Endodermal cell (in vitro differentiated cells): ENCODE measurements around the gene RPL34. TPM values are rescaled to one million over a fixed set of nuclear protein-coding genes. Genes with fewer than 3 reads are reported as not detected.
A peak's percentile ranks its signal among the peaks of the same experiment; 100 is the strongest.

ENCODE experiments used
- DNase-seq: peaks from one replicate; pipeline ENCODE4 v3.0.0-alpha.2; 2017
- H3K27ac ChIP-seq: 2 replicates; pipeline ENCODE4 v1.5.1; 2013; ENCODE audit warnings: mild to moderate bottlenecking, low read depth, low read length, moderate library complexity
- H3K27me3 ChIP-seq: 2 replicates; pipeline ENCODE4 v1.6.1; 2013; ENCODE audit warnings: mild to moderate bottlenecking, low read length, moderate library complexity; ENCODE audit not compliant: insufficient read depth, control insufficient read depth, poor library complexity, severe bottlenecking
- H3K36me3 ChIP-seq: 2 replicates; pipeline ENCODE4 v1.7.0; 2013; ENCODE audit warnings: mild to moderate bottlenecking, low read length, moderate library complexity; ENCODE audit not compliant: control insufficient read depth, insufficient read depth
- H3K4me1 ChIP-seq: one replicate; pipeline ENCODE4 v1.7.0; 2013; ENCODE audit warnings: low read length; ENCODE audit not compliant: control insufficient read depth, insufficient read depth
- H3K4me3 ChIP-seq: 2 replicates; pipeline ENCODE4 v1.5.1; 2013; ENCODE audit warnings: mild to moderate bottlenecking, low read length, moderate library complexity
- H3K9ac ChIP-seq: 2 replicates; pipeline ENCODE4 v1.6.1; 2013; ENCODE audit warnings: mild to moderate bottlenecking, low read length, moderate library complexity; ENCODE audit not compliant: poor library complexity, severe bottlenecking; ENCODE audit errors: extremely low read depth
- H3K9me3 ChIP-seq: 2 replicates; pipeline ENCODE4 v1.6.1; 2013; ENCODE audit warnings: mild to moderate bottlenecking, low read length, moderate library complexity; ENCODE audit not compliant: control insufficient read depth
- H3K27ac Mint-ChIP-seq: 2 replicates; pipeline ENCODE4 v1.8.0; 2020; ENCODE audit warnings: mixed read lengths
- H3K27me3 Mint-ChIP-seq: 2 replicates; pipeline ENCODE4 v1.8.0; 2021; ENCODE audit warnings: mild to moderate bottlenecking, mixed read lengths; ENCODE audit not compliant: insufficient read depth
- H3K36me3 Mint-ChIP-seq: 2 replicates; pipeline ENCODE4 v1.8.0; 2020; ENCODE audit warnings: low read depth, mixed read lengths
- H3K4me1 Mint-ChIP-seq: 2 replicates; pipeline ENCODE4 v1.8.0; 2020; ENCODE audit warnings: mixed read lengths
- H3K4me3 Mint-ChIP-seq: 2 replicates; pipeline ENCODE4 v1.8.0; 2020; ENCODE audit warnings: mild to moderate bottlenecking, moderate library complexity, mixed read lengths
- H3K9me3 Mint-ChIP-seq: 2 replicates; pipeline ENCODE4 v1.8.0; 2020; ENCODE audit warnings: mild to moderate bottlenecking, mixed read lengths
- CTCF ChIP-seq: fragments of 200-600 bp; sonication (generic); conservative IDR thresholded peaks from 2 replicates; pipeline ENCODE4 v1.5.0; 2021; ENCODE audit warnings: antibody characterized with exemption, mild to moderate bottlenecking
- WGBS, 2 experiments: methylation state at CpG; one replicate each; pipeline versions ENCODE4 v1.1.5 to v1.1.7; 2013; ENCODE audit warnings: missing lambda C conversion rate in 2 of 2, mixed read lengths in 1 of 2; ENCODE audit not compliant: insufficient coverage in 1 of 2, insufficient read length in 1 of 2; 5-methylcytosine and 5-hydroxymethylcytosine counted together
- total RNA-seq, 2 donors: library from RNA; stranded (reverse); fragmentation: NEBNext Ultra II Directional in 1 of 2; extraction: Animal tissue kit (Norgen Biotek cat#: 25700) in 1 of 2; gene quantifications; 2 replicates in 1 of 2; 3 replicates in 1 of 2; pipeline ENCODE4 v1.2.1, GENCODE V29; 2021

The RPL34 gene
- total RNA-seq, 2 donors from 2014 or later = 1,014 to 1,108 TPM

GRCh38 chr4:108636246-108636645, 15.9 kb downstream of the RPL34 start:
- no peaks in the 10 kb centered on the region for H3K9me3 Mint-ChIP-seq
- H3K36me3 Mint-ChIP-seq = peaks cover 24% of the 10 kb centered on the region
- no peak for TF ChIP-seq CTCF

GRCh38 chr4:108637856-108638255, 17.5 kb downstream of the RPL34 start:
- H3K27me3 Mint-ChIP-seq = no peaks in the 10 kb centered on the region
- H3K4me3 ChIP-seq = no peak overlapping the region
- H3K27ac Mint-ChIP-seq = no peak overlapping the region
- H3K27ac ChIP-seq = no peak overlapping the region
- peak; percentile 59 for TF ChIP-seq CTCF
- no peaks in the 10 kb centered on the region for H3K4me1 Mint-ChIP-seq
- DNase-seq = no peak
- H3K4me1 ChIP-seq = no peaks in the 10 kb centered on the region
- no peak overlapping the region for H3K4me3 Mint-ChIP-seq
- no peak overlapping the region for H3K9ac ChIP-seq
- peaks cover 19% of the 10 kb centered on the region for H3K36me3 Mint-ChIP-seq
- no peaks in the 10 kb centered on the region for H3K9me3 ChIP-seq
- H3K27me3 ChIP-seq = no peaks in the 10 kb centered on the region
- WGBS, 2 experiments = 83 to 90% methylated on average over 1 of the region's 2 CpGs
- H3K36me3 ChIP-seq = peaks cover 9% of the 10 kb centered on the region
- H3K9me3 Mint-ChIP-seq = no peaks in the 10 kb centered on the region

More at GRCh38 chr4:108636246-108636645, 15.9 kb downstream of the RPL34 start:
- DNase-seq = no peak
- Histone ChIP-seq H3K9me3 (no peaks in the 10 kb centered on the region), H3K27ac (no peak overlapping the region), H3K27me3 (no peaks in the 10 kb centered on the region), H3K36me3 (peaks cover 24% of the 10 kb centered on the region), H3K4me1 (no peaks in the 10 kb centered on the region), H3K9ac (no peak overlapping the region), H3K4me3 (no peak overlapping the region)
- Mint-ChIP-seq H3K27ac (no peak overlapping the region), H3K4me3 (no peak overlapping the region), H3K27me3 (no peaks in the 10 kb centered on the region), H3K4me1 (no peaks in the 10 kb centered on the region)
- 88% methylated on average over 1 of the region's 1 CpG; no CpG with 5 or more reads in 1 of the 2 experiments for WGBS, 2 experiments

GRCh38 chr4:108644237-108644636, 23.9 kb downstream of the RPL34 start:
- 100% methylated on average over 1 of the region's 1 CpG; no CpG with 5 or more reads in 1 of the 2 experiments for WGBS, 2 experiments
- no peaks in the 10 kb centered on the region for H3K9me3 ChIP-seq
- H3K4me3 ChIP-seq = no peak overlapping the region
- H3K27me3 ChIP-seq = no peaks in the 10 kb centered on the region
- Mint-ChIP-seq H3K27me3 (no peaks in the 10 kb centered on the region), H3K27ac (no peak overlapping the region), H3K9me3 (no peaks in the 10 kb centered on the region), H3K36me3 (no peaks in the 10 kb centered on the region), H3K4me1 (no peaks in the 10 kb centered on the region), H3K4me3 (no peak overlapping the region)
- H3K9ac ChIP-seq = no peak overlapping the region
- no peaks in the 10 kb centered on the region for H3K36me3 ChIP-seq
- no peak overlapping the region for H3K27ac ChIP-seq
- H3K4me1 ChIP-seq = no peaks in the 10 kb centered on the region
- no peak for TF ChIP-seq CTCF
- no peak for DNase-seq
